ENCODE data around the gene APBA1. TPM values are rescaled to one million over a fixed set of nuclear protein-coding genes. Genes with fewer than 3 reads are reported as not detected.

The APBA1 gene
- total RNA-seq, 1 donor from 2014 or later: 0.29 TPM

GRCh38 chr9:69674716-69675438 lies 2.7 kb upstream of the APBA1 start:
- DNase-seq (ENCODE audit: low read depth): no peak
- no peak overlapping the region for H3K4me3 ChIP-seq (ENCODE audit: low read depth, low read length)
- TF ChIP-seq CTCF (conservative IDR thresholded peaks at IDR 0.05; ENCODE audit: low read depth, low read length): no peak

DNA sequence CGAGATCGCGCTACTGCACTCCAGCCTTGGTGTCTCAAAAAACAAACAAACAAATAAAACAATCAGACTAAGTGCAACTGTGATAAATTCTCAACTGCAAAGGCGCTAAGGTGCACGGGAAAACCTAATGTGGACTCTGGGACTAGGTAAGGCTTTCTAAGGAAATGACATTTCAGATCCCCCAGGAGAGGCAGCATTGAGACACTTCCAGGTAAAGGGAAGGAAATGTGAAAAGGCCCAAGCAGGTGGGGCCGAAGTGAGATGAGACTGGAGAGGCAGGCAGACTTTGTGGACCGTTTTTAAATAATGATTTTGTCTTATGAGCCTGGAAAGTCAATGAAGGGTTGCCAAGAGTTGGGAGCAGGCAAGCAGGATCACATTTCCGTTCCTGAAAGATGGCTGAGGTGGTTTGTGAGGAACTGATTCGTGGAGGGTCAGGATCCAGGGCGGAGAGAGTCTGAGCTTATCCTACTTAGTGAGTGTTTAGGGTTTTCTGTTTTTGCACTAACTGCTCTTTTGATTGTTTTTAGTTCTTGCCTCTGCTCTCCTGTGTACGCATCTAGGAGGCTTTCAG lies 2.0 kb upstream of the APBA1 start:
- TF ChIP-seq CTCF (conservative IDR thresholded peaks at IDR 0.05; ENCODE audit: low read depth, low read length): peak; percentile 20
- no peak for DNase-seq (ENCODE audit: low read depth)
- no peak overlapping the region for H3K4me3 ChIP-seq (ENCODE audit: low read depth, low read length)

- no peak for DNase-seq (ENCODE audit: low read depth)
- no peak for TF ChIP-seq CTCF (conservative IDR thresholded peaks at IDR 0.05; ENCODE audit: low read depth, low read length)
- H3K4me3 ChIP-seq (ENCODE audit: low read depth, low read length): peak overlapping the region; percentile 67
Measured at GRCh38 chr9:69673311-69673640, 1.1 kb upstream of the APBA1 start.

GRCh38 chr9:69672596-69673310 lies 582 bp upstream of the APBA1 start:
- DNase-seq (ENCODE audit: low read depth): no peak
- peak overlapping the region; percentile 67 for H3K4me3 ChIP-seq (ENCODE audit: low read depth, low read length)
- TF ChIP-seq CTCF (conservative IDR thresholded peaks at IDR 0.05; ENCODE audit: low read depth, low read length): peak; percentile 81

DNA sequence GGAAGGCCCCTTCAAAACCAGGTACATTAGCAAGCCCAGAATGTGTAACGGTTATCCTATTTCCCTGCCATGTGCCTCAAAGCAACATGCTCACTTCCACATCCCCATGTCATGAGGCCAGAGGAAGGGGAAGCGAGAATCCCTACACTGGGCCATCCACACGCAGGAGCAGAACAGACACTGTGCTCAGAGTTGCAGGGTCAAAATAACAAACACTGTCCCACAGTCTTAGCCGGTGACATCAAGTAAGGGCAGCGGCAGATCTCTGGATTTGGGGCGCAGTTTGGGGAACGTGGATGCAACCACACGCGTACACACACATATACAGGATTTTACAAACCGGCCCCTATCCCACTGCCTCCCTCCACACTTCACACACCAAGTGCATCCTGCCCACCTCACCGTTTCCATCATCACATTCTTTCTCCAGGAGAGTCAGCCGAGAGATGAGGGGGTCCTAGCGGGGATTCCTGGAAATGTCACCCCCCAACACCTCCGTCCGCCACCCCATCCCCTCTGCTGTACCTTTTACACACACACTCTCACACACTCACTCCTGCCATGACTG lies 776 bp downstream of the APBA1 start:
- TF ChIP-seq CTCF (conservative IDR thresholded peaks at IDR 0.05; ENCODE audit: low read depth, low read length): no peak
- no peak for DNase-seq (ENCODE audit: low read depth)
- peak overlapping the region; percentile 67 for H3K4me3 ChIP-seq (ENCODE audit: low read depth, low read length)

DNA sequence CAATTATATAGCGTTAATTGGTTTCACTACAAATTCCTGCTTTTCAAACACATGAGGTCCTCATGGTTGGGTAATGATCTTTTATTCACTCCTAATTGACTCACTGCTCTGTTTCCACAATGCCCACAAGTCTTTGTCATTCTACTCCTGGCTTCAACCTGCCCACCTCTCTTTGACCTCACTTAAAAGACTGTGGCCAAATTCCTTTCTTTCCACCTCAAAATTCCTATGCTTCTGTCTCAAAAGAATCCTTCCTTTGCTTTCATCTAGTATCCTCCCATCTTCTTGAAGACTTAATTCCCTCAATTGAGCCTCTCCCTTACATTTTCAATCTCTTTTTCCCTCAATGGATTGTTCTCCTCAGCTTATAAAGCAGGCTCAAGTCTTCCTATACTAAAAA lies 4.9 kb downstream of the APBA1 start:
- no peak for TF ChIP-seq CTCF (conservative IDR thresholded peaks at IDR 0.05; ENCODE audit: low read depth, low read length)
- DNase-seq (ENCODE audit: low read depth): no peak

More for the DNA sequence above, 4.9 kb downstream of the APBA1 start:
- H3K4me3 ChIP-seq (ENCODE audit: low read depth, low read length): no peak overlapping the region

Data from epithelial cell of proximal tubule (primary cell).